Coronary artery (tissue), 2 donors: ENCODE data around the gene METRN.

Experiments used
- DNase-seq: peaks from one replicate; pipeline ENCODE4 v3.0.0-alpha.2; 2017; ENCODE audit warnings: low spot score
- H3K27ac ChIP-seq, 2 donors: fragments of 200-600 bp; sonication (generic); one replicate each; pipeline ENCODE4 v1.5.1; 2016 to 2019
- H3K4me3 ChIP-seq: fragments of 200-600 bp; sonication (generic); 2 replicates; pipeline ENCODE4 v1.5.1; 2016; ENCODE audit warnings: mild to moderate bottlenecking, moderate library complexity
- TF ChIP-seq, protein P1 (sequence below): fragments of 200-600 bp; sonication (generic); IDR thresholded peaks from one replicate; pipeline ENCODE4 v1.5.1; 2019; ENCODE audit warnings: antibody characterized with exemption

METRN gene

DNA sequence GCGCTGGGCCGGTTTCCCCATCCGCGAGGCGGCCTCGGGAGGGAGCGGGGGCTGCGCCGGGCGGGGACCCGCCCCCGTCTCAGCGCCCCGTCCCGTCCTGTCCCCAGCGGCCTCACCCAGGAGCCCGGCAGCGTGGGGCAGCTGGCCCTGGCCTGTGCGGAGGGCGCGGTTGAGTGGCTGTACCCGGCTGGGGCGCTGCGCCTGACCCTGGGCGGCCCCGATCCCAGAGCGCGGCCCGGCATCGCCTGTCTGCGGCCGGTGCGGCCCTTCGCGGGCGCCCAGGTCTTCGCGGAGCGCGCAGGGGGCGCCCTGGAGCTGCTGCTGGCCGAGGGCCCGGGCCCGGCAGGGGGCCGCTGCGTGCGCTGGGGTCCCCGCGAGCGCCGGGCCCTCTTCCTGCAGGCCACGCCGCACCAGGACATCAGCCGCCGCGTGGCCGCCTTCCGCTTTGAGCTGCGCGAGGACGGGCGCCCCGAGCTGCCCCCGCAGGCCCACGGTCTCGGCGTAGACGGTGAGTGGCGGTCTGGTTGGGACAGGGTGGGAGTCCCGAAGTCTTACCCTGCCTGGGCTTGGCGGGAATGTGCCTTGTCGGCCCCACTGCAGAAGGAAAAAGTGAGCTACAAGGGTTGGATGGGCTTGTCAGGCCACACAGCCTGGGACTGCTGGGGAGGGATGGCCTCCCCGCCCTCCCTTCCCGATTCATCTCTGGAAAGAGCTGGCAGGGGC, 720 bp downstream of the METRN start:
- TF ChIP-seq, protein P1, sequence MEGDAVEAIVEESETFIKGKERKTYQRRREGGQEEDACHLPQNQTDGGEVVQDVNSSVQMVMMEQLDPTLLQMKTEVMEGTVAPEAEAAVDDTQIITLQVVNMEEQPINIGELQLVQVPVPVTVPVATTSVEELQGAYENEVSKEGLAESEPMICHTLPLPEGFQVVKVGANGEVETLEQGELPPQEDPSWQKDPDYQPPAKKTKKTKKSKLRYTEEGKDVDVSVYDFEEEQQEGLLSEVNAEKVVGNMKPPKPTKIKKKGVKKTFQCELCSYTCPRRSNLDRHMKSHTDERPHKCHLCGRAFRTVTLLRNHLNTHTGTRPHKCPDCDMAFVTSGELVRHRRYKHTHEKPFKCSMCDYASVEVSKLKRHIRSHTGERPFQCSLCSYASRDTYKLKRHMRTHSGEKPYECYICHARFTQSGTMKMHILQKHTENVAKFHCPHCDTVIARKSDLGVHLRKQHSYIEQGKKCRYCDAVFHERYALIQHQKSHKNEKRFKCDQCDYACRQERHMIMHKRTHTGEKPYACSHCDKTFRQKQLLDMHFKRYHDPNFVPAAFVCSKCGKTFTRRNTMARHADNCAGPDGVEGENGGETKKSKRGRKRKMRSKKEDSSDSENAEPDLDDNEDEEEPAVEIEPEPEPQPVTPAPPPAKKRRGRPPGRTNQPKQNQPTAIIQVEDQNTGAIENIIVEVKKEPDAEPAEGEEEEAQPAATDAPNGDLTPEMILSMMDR = no peak
- H3K27ac ChIP-seq = peak overlapping the region in 1 of 2 donors; percentile 54
- peak overlapping the region; percentile 85 for H3K4me3 ChIP-seq
- no peak for DNase-seq

DNA sequence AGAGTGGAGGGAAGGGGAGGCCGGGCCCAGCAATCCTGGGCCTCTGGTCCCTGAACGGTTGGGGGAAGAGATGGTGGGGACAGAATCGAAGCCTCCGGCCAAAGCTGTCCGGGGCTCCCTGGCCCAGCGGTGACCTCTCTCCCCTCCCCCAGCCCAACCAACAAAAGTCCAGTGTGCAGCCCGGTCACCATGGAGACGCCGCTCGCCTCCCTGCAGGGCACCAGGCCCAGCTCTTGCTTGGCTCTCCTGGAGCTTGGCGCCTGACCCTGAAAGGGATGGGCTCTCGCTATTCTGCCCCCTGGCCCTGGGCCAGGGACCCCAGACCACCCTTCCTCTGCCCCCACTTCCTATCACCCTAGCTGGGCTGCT, 1.3 kb downstream of the METRN start:
- TF ChIP-seq, protein P1 = no peak
- H3K4me3 ChIP-seq = peak overlapping the region; percentile 85
- H3K27ac ChIP-seq = no peak overlapping the region
- DNase-seq = no peak

DNA sequence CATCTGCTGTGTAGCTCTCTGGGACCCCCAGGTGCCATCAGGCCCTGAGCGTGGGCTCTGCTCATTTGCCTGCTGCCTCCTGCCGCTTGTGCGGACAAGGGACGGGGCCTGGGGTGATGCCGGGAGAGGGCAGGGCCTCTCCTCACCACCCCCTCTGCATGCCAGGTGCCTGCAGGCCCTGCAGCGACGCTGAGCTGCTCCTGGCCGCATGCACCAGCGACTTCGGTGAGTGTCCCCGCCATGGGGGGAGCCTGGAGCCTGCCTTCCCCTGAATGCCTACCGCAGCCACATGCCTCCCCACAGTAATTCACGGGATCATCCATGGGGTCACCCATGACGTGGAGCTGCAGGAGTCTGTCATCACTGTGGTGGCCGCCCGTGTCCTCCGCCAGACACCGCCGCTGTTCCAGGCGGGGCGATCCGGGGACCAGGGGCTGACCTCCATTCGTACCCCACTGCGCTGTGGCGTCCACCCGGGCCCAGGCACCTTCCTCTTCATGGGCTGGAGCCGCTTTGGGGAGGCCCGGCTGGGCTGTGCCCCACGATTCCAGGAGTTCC, 1.9 kb downstream of the METRN start:
- no peak for DNase-seq
- H3K4me3 ChIP-seq = peak overlapping the region; percentile 85
- H3K27ac ChIP-seq = no peak overlapping the region
- TF ChIP-seq, protein P1 = no peak

DNA sequence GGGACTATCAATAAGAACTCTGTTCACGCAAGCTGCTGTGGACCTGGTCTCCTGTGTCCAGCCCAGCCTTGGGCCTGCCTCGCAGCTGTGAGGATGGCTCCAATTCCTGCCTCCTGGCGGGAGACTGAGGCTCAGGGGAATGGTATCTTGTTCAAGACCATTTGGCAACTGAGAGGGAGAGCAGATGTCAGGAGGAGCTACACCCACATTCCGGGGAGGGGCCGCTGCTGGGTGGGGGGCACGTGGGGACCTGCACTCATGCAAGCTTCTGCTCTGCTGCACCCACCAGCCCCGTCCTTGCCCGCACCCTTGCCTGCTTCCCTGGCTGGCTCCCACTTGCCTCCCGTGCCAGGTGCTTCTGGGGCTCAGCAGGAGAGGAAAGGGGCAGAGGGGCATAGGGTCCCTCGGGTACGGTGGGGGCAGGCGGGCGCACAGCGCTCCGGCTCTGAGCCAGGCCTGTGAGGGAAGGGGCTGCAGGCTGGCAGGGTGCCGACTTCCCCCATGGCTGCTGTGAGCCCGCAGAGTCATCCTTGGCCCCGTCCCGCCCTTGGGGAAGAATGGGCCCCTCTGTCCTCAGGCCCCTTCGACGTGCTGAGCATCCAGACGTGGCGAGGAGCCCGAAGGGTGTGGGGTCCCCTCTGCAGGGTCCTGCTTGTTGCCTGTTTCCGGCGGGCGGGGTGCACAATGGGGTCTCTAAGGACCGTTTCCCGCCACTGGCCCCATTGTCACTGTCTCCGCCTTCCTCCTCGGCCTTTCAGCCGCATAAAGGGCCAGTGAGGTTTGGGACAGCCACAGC, 2.7 kb downstream of the METRN start:
- DNase-seq = no peak
- H3K4me3 ChIP-seq = no peak overlapping the region
- TF ChIP-seq, protein P1 = no peak
- no peak overlapping the region for H3K27ac ChIP-seq

DNA sequence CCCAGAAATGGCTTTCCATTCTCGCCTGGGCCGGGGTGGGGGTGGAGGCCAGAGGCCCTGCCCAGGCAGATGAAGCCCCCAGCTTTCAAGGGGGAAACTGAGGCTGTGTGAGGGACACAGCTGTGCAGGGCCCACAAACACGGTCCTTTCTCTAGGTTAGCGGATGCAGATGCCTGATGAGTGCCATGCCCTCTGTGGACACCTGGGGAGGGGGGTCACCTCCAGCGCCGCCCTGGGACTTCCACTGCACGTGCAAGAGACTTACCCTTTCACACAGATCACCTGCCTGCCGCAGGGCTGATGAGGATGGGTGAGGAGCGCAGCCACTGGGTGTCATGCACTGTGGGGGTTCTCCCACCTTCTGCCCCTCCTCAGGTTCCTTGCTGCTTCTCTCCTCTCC, 3.5 kb downstream of the METRN start:
- Histone ChIP-seq H3K27ac (no peak overlapping the region), H3K4me3 (no peak overlapping the region)
- no peak for DNase-seq
- TF ChIP-seq, protein P1 = no peak

DNA sequence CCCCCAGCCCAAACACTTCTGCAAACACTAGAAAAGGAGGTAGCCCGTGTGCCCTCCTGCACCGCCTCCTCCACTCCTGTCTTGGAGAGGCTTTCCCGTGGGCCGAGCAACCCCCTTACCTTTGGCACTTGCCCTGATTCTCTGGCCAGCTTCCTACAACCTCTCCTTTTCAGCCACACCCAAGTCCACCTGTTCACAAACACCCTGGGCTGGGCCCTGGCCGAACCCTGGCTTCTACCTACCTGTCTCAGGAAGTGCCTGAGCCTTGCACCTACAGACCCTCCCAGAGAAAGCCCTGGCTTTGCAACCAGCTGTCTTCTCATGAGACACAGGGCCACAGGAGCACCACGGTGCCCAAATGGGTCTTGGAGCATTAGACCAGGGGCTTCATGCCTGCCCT, 4.0 kb downstream of the METRN start:
- Histone ChIP-seq H3K27ac (no peak overlapping the region), H3K4me3 (no peak overlapping the region)
- DNase-seq = no peak
- TF ChIP-seq, protein P1 = no peak
